Stimulated activated CD4-positive, alpha-beta T cell treated with anti-CD3 and anti-CD28 coated beads, TNF-alpha, amount 100 ng/mL, for 4 hours (primary cell): ENCODE results near the gene PXMP2.

ENCODE experiments used
- DNase-seq, 3 experiments: peaks; one replicate each; pipeline ENCODE4 v3.0.0-alpha.2; 2020; ENCODE audit warnings: low read depth in 3 of 3

The PXMP2 gene

DNA sequence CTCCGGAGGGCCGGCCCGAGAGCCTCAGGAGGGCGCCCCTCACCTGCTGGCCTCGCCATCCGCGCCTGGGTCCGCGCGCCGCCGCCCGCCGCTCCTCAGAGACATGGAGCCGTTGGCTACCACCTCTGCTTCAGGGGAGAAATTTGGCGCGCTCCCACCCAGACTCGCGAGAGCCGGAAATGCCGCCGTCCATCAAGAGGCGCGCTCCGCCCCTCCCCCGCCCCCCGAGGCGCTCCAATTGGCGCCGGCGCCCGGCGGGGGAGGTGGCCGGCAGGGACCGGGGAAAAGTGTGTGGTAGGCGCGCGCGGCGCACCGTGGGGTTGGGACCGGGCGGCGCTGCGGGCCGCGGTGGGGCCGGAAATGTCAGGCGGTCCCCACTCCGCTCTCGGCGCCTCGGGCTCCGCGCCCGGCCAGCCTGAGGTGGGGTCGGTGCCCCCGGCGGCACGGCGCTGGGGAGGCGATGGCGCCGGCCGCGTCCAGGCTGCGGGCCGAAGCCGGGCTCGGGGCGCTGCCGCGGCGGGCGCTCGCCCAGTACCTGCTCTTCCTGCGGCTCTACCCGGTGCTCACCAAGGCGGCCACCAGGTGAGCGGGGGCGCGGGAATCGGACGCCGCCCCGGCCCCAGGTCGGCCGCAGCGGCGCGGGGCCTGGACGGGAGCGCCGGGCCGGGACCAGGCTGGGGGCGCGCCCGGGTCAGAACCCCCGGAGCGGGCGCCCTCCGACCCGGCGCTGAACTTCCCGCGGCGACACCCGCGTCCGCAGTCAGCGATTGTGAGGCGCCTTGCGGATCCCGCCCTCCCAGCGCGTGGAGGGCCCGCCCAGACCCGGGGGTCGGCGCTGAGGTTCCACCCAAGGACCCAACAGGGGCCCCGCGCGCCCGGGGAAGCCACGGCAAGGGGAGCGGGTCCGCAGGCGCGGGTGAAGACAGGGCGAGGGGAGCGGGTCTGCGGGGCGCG is at the start of gene PXMP2, which contains the start of gene POLE:
Gene PXMP2, plus strand, starts transcription at position 377 of the 954 bp plus-strand sequence. Its CDS starts 84 bp downstream, at position 461.
Gene POLE, minus strand, starts transcription at position 132 of the 954 bp plus-strand sequence. Its CDS starts 27 bp downstream, at position 105.
- DNase-seq: peak; percentile 86 to 97 (median 89)

DNA sequence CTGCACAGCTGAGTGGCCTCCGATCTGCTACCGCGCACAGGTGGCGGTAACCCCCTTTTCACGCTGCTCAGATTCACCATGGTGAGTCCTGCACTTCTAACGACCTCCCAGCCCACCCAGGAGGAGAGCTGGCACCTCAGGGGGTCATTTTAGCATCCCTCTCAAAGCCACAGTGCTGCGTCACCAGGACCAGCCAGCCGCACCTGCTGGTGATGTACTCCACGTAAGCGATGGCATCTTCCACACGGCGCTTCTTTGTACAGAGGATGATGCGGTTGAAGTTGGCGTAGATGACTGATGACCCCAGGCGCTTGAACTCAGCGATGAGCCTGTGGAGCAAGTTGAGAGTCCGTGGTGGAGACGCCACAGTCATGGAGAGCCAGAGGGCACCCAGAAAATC is 49.6 kb upstream of the PXMP2 start:
- no peak for DNase-seq

DNA sequence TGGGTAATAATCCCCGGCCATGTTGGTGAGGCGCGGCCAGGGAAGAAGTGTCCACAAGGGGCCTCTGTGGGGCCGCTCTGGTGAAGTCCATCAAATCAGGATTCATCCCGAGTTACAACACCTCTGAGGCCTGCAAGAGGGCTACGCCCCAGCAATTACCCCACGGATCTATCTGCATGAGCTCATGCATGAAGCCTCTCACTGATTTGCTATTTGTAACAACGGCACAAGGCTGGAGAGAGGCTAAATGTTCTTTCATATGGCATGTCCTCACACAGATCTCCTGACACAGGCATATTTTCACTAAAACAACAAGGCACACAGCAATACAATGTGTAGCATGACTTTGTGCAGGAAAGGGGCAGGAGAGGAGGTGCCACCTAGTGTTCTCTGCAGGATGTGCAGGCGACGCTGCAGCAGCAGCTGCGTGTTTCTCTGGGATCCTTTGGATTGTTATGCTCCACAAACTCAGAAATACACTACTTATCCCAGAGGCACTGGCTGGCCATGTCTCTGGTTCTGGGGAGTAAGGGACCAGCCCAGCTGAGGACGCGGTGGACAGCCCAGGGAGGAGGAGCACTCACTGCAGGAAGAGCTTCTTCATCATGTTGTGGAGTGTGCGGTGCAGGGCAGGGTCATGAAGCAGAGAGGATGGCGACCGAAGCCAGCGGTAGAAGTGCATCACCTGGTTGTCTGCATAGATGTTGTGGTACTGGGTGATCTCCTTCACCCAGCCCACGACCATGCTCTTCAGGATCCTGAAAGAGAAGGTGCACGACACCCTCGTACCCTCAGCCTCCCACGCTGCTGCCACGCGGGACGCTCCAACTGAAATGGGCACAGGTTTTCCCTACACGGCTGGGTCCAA is 48.6 kb upstream of the PXMP2 start:
- no peak for DNase-seq

DNA sequence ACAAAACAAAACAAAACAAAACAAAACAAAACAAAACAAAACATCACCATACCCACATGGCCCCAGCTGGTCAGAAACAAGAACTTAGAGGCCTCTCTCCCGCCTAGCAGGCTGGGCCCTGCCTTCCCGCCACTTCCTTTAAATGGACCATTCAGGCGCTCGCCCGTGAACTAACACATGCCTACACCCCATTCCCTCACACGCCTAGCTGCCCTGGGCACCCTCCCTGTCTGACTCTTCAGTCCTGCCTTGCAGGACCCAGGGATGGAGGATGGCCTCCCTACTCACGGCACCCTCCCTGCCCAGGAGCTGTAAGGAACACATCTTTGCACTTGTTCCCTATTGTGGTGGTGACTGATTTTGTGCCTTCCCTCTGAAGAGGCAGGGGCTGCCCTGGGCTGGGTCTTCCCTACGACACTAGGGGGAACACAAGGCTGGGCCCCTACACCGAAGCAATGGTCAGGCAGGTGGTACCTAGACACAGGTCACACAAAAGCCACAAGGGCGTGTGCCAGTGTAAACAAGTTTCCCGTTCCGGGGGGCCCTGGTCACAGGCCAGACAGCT is 47.3 kb upstream of the PXMP2 start:
- DNase-seq: no peak

DNA sequence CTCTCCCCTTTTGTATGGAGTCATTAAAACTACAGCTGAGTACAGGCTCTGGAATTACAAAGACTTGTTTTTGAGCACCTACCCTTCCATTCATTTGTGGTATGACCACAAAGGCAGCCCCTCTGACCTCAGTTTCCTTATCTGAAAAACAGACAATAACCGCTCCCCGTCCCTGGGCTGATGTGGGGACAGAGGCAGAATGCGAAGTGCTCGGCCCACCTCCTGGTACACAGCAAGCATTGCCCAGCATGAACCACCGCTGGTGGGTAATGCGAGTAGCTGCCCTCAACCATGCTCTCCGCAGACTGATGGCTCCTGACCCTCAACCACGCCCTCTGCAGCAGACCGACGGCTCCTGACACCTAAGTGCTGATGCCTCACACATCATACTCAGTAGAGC is 46.5 kb upstream of the PXMP2 start:
- DNase-seq: no peak

DNA sequence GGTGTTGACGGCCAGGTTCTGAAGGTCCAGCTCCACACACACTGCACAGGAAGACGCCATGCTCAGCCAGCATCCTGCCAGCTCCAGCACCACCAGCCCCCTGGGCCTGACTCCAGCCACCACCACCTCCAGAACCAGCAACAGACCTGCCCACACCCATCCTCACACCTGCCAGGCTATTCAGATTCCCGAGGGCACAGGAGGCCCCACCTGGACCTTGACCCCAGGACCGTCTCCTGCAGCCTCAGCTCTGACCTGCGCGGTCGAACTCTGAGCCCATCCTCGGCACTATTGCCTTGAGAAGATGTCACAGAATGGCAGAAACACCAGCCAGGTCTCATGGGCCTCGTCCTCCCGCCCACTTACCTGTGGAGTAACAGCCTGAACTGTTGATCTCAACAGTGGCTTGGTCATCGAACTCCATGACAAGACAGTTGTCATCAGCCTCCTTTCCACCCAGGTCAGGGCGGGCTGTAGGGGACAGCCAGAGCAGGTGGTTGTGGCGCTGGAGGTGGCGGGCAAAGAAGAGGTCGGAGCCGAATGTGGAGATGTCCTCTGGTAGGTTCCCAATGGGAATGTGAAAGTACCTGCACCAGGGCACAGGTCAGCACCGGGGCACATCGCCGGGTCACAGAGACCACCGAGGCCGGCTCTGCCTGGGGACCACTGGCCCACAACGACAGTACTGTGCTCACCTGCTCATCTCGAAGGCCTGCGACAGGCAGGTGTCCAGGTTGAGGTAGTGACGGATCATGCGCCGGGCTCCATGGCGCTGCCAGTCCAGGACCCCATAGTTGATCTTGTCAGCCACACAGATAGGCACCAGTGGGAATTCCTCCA is 45.4 kb upstream of the PXMP2 start:
- no peak for DNase-seq

DNA sequence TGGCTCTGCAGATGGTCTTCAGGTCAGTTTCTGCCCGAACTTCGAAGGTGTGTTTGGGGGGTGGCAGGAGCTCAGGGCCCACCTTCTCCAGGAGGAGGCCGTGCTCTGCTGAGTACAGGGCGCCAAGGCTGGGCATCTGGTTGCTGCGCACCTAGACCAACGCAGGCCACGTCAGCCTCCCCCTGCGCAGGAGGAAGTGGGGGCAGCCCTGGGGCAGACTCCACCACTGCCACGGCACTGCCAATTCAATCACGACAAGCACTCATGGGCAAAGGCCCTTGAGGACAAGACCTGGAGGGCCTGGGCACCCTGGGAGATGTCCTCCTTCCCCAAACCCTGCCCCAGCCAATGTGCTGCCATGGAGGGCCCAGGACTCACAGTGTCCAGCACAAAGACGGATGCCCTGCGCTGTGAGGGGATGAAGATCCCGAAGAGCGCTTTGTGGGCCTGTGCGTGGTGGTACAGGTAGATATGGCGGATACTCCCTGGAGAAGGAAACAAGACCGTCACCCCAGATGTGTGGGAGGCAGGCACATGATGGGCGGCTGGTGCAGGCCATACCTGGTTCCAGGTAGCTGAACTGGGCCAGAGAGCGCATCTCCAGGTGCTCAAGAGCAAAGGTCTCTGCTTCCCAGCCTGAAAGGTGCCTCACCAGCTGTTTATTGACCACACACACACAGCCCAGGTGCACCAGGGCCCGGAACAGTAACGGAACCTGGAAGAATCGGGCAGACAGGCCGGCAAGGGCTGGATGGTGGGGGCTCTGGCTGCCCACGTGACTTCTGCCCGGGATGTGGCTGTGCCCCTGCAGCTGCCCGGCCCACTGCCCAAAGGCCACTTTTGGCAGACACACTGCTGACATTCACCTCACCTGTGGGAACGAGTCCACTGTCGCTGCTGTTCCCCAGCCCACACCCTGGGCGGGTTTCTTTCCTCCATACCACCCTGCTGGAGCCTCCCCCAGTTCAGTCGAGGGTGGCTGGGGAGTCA is 44.2 kb upstream of the PXMP2 start:
- DNase-seq: no peak

DNA sequence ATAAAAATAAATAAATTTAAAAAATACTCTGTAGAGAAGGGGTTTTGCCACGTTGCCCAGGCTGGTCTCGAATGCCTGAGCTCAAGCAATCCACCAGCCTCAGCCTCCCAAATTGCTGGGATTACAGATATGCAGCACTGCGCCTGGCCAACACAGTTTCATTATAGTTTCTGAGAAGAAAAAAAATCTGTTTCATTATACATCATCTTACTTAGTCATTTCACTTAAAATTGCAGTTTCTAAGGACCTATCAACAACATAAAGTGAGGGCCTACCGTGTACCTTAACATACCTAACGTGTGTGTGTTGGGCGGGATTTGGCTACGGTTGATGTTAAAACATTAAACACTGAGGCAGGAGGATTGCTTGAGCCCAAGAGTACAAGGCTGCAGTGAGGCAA is 40.5 kb upstream of the PXMP2 start:
- DNase-seq: no peak

DNA sequence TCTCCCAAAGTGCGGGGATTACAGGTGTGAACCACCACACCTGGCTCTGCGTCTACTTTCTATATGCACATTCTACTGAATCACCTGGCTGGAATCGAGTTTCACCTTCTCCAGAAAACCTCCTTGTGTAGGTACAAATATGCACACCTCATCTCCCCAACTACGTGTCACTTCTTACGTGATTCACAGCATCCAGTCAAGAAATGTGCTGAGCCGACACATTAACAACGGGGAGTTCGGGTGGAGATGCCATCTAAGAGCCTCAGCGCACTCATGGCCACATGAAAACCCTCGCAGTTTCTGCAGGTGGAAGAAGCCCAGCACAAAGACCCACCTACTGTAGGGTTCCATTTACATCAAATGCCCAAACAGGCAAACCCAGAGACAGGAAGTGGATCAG is 39.5 kb upstream of the PXMP2 start:
- DNase-seq: no peak

DNA sequence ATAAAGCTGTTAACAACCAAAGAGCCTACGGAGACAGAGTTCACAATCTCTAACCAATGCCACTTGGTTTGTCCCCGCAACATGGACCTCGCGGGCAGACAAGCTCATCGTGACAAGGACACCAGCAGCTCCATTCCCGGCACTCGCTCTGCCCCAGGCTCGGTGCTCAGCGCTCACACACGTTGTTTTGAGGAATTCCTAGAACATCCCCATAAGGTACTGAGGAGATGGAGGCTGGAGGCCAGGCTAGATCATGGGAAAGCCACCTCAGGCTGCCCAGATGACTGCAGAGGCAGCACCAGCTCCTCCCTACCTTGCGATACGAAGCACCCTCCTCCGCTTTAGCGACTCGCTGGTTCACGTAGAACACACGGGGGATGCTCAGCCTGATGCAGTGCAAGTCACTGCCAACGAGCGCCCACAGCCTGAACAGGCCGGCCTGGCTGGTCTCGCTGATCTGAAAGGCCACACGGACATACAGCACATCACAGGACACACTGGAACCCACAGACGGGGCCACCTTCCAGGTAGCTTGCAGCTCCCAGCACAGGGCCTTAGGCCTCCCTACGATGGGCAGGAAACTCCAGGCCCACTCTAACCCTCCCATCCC is 38.7 kb upstream of the PXMP2 start:
- DNase-seq: no peak

DNA sequence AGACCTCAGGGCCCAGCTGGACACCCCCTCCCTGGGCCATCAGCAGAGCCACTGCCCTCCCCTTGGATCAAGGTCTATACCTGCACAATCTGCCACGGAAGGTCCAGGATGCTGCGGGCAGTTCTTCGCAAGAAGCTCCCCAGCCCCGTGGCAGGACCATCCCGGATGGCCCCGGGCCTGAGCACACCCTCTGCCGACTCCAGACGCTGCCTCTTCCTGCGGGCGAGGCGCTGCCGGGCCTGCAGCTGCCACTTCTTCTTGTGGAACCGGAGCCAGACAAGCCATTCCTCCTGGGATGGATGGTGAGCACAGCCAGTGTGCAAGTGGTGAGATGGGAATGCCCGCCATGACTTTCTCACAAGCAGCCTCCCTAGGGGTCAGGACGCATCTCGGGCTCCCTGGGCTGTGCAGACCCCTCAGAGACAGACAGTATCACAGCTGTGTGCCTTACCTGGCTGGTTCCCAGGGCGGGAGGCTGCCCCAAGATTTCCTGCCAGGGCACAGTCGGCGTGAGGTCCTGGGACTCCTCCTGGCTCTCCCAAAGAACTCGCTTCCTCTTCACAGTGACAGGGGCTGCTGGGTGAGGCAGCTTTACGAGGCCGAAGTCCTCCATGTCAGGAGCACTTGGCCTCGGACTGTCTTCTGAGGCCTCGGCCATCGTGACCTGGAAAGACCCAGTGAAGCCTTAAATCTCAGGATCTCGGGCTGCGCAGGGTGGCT is 38.0 kb upstream of the PXMP2 start:
- DNase-seq: no peak

DNA sequence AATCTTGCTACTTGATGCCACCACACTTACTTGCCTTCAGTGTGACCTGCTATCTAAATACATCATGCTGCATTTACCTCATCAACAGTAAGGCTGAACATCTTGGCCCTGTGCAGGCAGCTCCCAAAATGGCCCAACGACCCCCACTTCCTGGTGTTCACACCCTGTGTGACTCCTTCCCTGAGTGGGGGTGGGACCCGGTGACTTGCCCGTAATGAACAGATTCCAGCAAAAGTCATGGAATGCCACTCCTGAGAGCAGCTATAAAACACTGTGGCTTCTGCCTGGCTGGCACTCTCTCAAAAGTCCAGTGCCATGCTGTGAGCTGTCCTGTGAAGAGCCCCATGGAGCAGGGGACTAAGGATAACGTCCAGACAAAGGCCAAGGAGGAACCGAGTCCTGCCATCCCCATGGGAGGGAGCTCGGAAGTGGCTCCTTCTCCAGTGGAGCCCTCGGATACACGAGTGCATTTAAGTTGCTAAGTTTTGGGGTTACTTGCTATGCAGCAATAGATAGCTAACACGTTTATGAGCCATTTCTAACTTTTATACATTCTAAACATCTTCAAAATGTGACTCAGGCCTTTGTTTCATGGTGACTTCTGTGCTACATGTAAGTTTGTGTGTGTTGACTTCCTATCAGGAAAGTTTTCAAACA is 35.8 kb upstream of the PXMP2 start:
- no peak for DNase-seq

DNA sequence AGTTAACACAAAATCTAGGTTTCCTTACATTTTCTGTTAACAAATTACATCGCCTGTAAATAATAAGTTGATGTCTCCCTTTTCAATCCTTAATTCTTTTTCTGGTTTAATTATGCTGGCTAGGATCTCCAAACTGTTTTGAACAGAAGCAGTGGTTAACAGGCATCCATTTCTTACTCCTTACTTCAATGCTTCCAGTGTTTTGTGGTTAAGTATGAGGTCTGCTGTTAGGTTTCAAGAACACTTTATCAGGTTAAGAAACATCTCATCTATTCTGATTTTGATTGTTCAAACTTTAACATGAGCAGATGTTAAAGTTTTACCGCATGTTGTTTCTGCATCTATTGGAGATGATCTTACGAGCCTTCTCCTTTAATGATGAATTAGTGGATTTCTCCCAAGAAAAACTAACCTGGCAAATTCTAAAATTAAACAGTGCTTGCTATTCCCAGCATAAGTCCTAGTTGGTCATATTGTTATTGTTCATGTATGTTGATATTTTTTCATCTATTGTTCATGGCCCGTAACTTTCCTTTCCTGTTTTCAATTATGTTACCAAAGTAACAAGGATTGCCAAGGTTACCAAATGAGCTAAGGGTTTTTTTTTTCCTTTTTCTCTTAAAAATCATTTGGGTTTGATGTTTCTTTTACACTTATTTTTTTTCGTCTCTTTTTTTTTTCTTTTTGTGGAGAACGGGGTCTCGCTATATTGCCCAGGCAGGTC is 33.7 kb upstream of the PXMP2 start:
- no peak for DNase-seq

DNA sequence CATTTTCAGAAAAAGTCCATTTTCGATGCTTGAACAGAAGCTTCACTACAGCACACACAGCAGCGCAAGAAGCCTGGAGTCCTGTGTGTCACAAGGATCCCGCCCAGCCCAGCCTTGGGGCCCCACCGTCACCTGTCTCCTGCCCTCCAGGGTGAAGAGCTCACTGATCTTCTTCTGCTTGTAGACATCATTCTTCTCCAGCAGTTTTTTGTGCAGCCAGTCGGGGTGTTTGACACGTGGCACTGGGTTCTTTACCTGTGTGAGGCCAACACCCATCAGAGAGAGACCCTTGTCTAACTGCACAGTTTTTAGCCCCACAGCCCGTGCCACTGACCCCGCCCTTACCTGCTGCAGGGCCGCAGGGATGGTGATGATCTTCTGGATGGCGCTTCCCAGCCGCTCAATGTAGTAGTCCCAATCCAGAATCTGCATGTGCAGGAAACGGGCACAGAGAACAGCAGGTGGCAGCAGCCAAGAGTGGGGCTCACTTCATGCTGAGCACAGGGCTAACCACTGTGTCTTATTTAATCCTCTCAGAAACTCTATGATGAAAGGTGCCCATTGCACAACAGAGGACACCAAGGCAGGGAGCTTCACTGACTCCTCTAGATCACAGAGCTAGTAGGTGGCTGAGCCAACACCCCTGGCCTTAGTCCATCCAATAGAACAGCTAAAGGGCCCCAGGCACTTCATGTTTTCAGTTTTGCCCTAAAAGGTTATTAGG is 30.2 kb upstream of the PXMP2 start:
- no peak for DNase-seq

DNA sequence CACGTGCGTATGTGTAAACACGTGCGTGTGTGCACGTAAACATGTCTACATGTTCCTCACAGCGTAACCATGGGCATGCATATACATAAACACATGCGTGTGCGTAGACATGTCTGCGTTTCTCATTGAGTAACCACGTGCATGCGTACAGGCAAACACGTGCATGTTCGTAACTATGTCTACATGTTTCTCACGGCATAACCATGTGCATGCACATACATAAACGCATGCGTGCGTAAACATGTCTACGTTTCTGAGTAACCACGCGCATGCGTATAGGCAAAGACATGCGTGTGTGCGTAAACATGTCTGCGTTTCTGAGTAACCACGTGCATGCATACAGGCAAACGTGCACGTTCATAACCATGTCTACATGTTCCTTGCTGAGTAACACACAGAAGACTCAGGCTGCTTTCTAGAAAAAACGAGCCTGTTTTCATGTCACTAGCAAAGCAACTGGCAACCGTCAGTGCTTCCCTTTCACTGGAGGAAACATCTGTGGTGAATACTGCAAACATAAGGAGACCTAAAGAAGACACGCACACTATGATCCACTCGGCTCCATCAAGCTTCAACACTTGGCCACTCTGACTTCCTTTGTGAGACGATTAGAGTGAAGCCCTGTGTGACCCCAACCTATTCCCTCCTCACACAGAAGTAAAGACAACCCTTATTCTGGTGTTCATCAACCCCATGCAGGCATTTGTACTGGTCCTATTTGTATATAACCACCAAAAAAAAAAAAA is 29.1 kb upstream of the PXMP2 start:
- no peak for DNase-seq

DNA sequence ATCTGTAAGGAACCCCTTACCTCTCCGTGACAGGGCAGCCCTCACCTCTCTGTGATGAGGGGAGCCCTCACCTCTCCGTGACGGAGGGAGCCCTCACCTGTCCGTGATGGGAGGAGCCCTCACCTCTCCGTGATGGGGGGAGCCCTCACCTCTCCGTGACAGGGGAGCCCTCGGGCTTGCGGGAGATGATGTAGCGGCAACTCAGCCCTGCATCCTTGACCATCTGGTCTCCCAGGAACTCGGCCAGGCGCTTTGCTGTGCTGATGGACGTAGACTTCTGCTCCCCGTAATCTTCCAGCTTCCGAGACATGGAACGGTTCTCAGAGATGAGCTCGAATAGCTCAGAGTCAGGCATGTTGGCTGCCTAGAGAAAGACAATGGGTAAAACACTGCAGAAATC is 28.2 kb upstream of the PXMP2 start:
- DNase-seq: no peak
